GM12865 (cell line): ENCODE data around the gene RFC3.

ENCODE experiments used
- DNase-seq: peaks from one replicate; pipeline ENCODE4 v3.0.0; 2010; ENCODE audit warnings: low read depth
- H3K4me3 ChIP-seq: 2 replicates; pipeline ENCODE4 v1.5.1; 2011; ENCODE audit warnings: mild to moderate bottlenecking, low read depth, low read length, control low read depth
- CTCF ChIP-seq: IDR thresholded peaks from 2 replicates; pipeline ENCODE4 v1.5.1; 2011; ENCODE audit warnings: low read length, control low read depth, low read depth, inconsistent platforms; ENCODE audit not compliant: insufficient read depth; ENCODE audit errors: missing control alignments

Gene RFC3

GRCh38 chr13:33815011-33815550 lies 2.9 kb upstream of the RFC3 start:
- no peak overlapping the region for H3K4me3 ChIP-seq
- no peak for TF ChIP-seq CTCF
- DNase-seq: no peak

- DNase-seq: no peak
- no peak for TF ChIP-seq CTCF
- H3K4me3 ChIP-seq: no peak overlapping the region
These were observed 1.0 kb upstream of the RFC3 start for GRCh38 chr13:33816912-33817311.

GRCh38 chr13:33817513-33817900 lies 442 bp upstream of the RFC3 start:
- TF ChIP-seq CTCF: no peak
- H3K4me3 ChIP-seq: peak overlapping the region; percentile 70
- no peak for DNase-seq

- no peak overlapping the region for H3K4me3 ChIP-seq
- DNase-seq: no peak
- no peak for TF ChIP-seq CTCF
These were observed 7.1 kb downstream of the RFC3 start for GRCh38 chr13:33825083-33825482.

GRCh38 chr13:33827139-33827538 lies 9.2 kb downstream of the RFC3 start:
- TF ChIP-seq CTCF: no peak
- no peak overlapping the region for H3K4me3 ChIP-seq
- DNase-seq: no peak

DNA sequence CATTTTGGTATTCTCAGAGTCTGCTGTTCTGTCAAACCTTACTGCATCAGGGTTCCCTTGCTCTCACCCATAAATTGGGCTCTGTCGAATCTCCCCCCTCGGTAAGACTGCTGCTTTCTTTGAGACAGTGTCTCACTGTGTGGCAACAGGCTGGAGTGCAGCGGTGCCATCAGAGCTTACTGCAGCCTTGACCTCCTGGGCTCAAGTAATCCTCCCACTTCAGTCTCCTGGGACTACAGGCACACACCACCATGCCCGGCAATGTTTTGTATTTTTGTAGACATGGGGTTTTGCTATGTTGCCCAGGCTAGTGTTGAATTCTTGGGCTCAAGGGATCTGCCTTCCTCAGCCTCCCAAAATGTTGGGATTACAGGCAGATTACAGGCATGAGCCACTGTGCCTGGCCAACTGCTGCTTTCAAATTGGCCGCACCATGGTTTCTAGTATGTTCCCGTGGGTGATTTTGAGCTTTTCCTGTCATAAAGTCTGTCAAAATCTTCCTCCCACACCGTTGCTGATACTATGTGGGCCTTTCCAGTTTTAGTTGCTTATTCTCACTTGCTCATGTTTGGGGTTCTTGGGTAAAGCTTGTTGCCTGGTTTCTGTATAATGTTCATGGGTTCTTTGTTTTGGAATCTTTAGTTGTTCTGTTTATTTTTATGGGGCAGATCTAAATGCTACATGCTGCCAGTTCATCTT lies 10.6 kb downstream of the RFC3 start:
- TF ChIP-seq CTCF: no peak
- no peak overlapping the region for H3K4me3 ChIP-seq
- DNase-seq: no peak

DNA sequence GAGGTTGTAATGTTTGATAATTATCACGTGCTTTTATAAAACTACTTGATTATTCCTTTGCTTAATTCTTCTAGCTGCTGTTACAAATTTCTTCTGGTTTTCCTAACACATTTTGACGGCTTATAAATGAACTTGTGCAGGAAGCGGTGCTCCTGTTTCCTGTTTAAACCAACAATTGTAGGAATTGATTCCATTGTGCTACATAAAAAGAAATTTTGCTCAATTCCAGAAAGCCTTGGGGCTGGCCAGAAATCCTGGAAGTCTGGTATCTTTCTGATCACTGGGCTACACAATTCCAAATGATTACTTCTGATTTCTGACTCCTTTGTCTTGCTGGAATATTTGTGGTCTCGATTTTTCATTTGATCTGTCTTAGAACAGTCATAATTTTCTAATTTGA lies 14.9 kb downstream of the RFC3 start:
- no peak for DNase-seq
- no peak overlapping the region for H3K4me3 ChIP-seq
- TF ChIP-seq CTCF: no peak
